Measurements from ENCODE around the gene SLC45A1. TPM values are rescaled to one million over a fixed set of nuclear protein-coding genes. Genes with fewer than 3 reads are reported as not detected.
A peak's percentile ranks its signal among the peaks of the same experiment; 100 is the strongest.

The SLC45A1 gene
- total and polyA plus RNA-seq, 9 of the 15 experiments (the other 6 are each of a cell fraction or from before 2014, with no cell fraction given), result not detected

- DNase-seq (ENCODE audit: extremely low read depth in 1 of 4, low spot score in 3 of 4), result no peak
- no peak for FAIRE-seq
- H2AFZ ChIP-seq (ENCODE audit: low read depth, low read length), result no peak overlapping the region
- in situ Hi-C loops (cut with MboI), result no loop called here
- H3K27me3 ChIP-seq (ENCODE audit: control insufficient read depth in 2 of 2, insufficient read depth in 2 of 2, low read length in 2 of 2), result no peaks in the 10 kb centered on the region; a peak in 1 of 5 replicates
- ChIA-PET POLR2A (interaction anchor here (1.4 kb wide), 1 partner anchor 12 kb away, joined by 3 read pairs; no protein-coding TSS in a partner anchor), CTCF (ENCODE audit: low intra/inter-chr PET ratio) (no interaction called here)
- TF ChIP-seq RBM17 (IDR thresholded peaks at IDR 0.05; ENCODE audit: borderline replicate concordance, low read depth, low read length), result no peak
- peak; percentile 19 for TF ChIP-seq HMGN3 (IDR thresholded peaks at IDR 0.05; ENCODE audit: borderline replicate concordance, extremely low read depth, insufficient read length, low read depth, low read length)
- no peak for TF ChIP-seq ZBTB2 (IDR thresholded peaks at IDR 0.05)
- TF ChIP-seq CTCFL (IDR thresholded peaks at IDR 0.05; ENCODE audit: borderline replicate concordance, insufficient read depth, low read depth, low read length, poor library complexity, severe bottlenecking), result peak; percentile 26
- TF ChIP-seq CHD4 (IDR thresholded peaks at IDR 0.05; ENCODE audit: insufficient read depth, insufficient replicate concordance, low read depth, low read length, poor library complexity, severe bottlenecking), result no peak
- peak; percentile 16 for TF ChIP-seq PCBP1 (IDR thresholded peaks at IDR 0.05; ENCODE audit: low read depth, low read length, poor library complexity, severe bottlenecking)
- no peak for TF ChIP-seq NR2C2 (CRISPR knock-in tag; IDR thresholded peaks at IDR 0.05)
- TF ChIP-seq NR2C2 (tag; IDR thresholded peaks at IDR 0.05), result no peak
- no peak for TF ChIP-seq MCM5 (IDR thresholded peaks at IDR 0.05; ENCODE audit: low read depth)
- no peak for TF ChIP-seq MNT (conservative IDR thresholded peaks at IDR 0.05)
- peak; percentile 75 for TF ChIP-seq RBM22 (IDR thresholded peaks at IDR 0.05; ENCODE audit: low read depth, low read length, poor library complexity, severe bottlenecking)
- TF ChIP-seq ZNF395 (CRISPR knock-in tag; IDR thresholded peaks at IDR 0.05), result no peak
- no peaks in the 10 kb centered on the region for H3K9me3 ChIP-seq (replicated peaks; ENCODE audit: control insufficient read depth, insufficient read depth, low read depth, low read length)
- H3K4me3 ChIP-seq, result no peak overlapping the region
- no TSS peak for BruUV-seq (replicated peaks)
- no peak overlapping the region for H3K27ac ChIP-seq (ENCODE audit: extremely low read depth, low read depth, low read length)
- H4K20me1 ChIP-seq (replicated peaks; ENCODE audit: control insufficient read depth, insufficient read depth, low read length), result no peaks in the 10 kb centered on the region
- intact Hi-C loops (cut with micrococcal nuclease), result no loop called here
- no peak; the same call in 2 of the 3 replicates for ATAC-seq
- H3K36me3 ChIP-seq (ENCODE audit: control insufficient read depth, insufficient read depth, low read length), result peaks cover 80% of the 10 kb centered on the region
- WGBS (ENCODE audit: insufficient coverage, low coverage, missing lambda C conversion rate), result 94% methylated on average over 20 of the region's 26 CpGs
- H3K9ac ChIP-seq (ENCODE audit: insufficient read depth in 1 of 2, low read depth in 2 of 2, low read length in 2 of 2), result peak overlapping the region in 1 of 2 experiments; percentile 52; a peak in 2 of 4 replicates
- H3K9me1 ChIP-seq (ENCODE audit: control insufficient read depth, insufficient read depth, low read length), result no peaks in the 10 kb centered on the region
- H3K79me2 ChIP-seq (ENCODE audit: control insufficient read depth, insufficient read depth, low read length), result no peaks in the 10 kb centered on the region
- H3K4me2 ChIP-seq (ENCODE audit: insufficient read depth, low read length), result no peak overlapping the region
- peaks cover 0 to 16% of the 10 kb centered on the region in 2 experiments; a peak in 1 of 5 replicates for H3K4me1 ChIP-seq (replicated peaks in 1 of 2; ENCODE audit: control insufficient read depth in 2 of 2, insufficient read depth in 2 of 2, low read length in 2 of 2)
Observed at GRCh38 chr1:8358897-8359616, 41.1 kb downstream of the SLC45A1 start.

Data from K562 (cell line).